GM19455 (cell line): ENCODE measurements around the gene CDKAL1.
A peak's percentile ranks its signal among the peaks of the same experiment; 100 is the strongest.

ENCODE experiments used
- ATAC-seq: cut with Tn5 transposase; IDR thresholded peaks from one replicate; pipeline ENCODE4 v1.9.1; 2021; ENCODE audit not compliant: unreplicated experiment

The CDKAL1 gene

DNA sequence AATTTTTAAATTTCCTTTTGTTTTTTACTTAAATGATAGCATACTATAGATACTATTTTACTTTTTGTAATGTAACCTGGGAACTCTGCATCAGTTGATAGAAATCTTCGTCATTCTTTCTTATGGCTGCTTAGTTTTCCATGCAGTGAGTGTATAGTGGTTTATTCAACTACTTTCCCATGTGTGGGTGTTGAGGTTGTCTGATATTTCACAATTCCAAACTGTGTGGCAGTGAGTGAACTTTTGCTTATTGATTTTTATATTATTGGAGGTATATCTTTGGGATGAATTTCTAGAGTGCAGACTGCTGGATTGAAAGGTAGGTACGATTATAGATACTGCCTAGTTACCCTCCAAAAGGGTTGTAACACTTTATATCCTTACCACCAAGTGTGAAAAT is 136.5 kb downstream of the CDKAL1 start:
- ATAC-seq: no peak

DNA sequence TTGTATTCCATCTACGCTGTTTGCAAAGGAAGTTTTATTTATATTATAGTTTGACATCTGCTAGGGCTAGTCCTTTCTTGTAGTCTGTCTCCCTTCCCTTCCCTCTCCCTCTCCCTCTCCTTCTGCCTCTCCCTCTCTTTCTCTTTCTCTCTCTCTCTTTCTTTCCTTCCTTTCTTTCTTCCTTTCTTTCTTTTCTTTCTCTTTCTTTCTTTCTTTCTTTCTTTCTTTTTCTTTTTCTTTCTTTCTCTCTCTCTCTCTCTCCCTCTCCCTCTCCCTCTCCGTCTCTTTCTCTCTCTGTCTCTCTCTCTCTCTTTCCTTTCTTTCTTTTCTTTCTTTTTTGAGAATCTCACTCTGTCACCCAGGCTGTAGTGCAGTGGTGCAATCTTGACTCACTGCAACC is 137.8 kb downstream of the CDKAL1 start:
- no peak for ATAC-seq

DNA sequence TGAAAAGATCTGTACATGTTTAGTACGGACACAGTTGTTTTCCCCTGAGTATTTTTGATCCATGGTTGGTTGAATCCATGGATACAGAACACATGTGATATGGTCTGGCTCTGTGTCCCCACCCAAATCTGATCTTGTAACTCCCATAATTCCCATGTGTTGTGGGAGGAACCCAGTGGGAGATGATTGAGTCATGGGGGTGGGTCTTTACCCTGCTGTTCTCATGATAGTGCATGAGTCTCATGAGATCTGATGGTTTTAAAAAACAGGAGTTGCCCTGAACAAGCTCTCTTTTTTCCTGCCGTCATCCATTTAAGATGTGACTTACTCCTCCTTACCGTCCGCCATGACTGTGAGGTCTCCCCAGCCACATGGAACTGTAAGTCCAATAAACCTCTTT is 139.2 kb downstream of the CDKAL1 start:
- ATAC-seq: no peak

DNA sequence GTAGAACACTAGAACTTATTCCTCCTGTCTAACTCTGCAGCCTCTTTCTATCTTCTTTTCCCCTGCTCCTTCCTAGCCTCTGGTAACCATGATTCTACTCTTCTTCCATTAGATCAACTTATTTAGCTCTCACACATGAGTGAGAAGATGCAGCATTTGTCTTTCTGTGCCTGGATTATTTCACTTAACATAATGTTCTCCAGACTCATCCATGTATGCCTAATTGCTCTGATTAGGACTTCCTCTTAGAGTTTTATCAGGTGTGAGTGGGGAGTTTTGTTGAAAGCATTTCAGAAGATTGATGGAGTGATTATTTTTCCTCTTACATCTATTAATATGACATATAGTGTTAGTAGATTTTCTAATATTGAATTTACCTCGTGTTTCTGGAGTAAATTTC is 140.4 kb downstream of the CDKAL1 start:
- no peak for ATAC-seq

DNA sequence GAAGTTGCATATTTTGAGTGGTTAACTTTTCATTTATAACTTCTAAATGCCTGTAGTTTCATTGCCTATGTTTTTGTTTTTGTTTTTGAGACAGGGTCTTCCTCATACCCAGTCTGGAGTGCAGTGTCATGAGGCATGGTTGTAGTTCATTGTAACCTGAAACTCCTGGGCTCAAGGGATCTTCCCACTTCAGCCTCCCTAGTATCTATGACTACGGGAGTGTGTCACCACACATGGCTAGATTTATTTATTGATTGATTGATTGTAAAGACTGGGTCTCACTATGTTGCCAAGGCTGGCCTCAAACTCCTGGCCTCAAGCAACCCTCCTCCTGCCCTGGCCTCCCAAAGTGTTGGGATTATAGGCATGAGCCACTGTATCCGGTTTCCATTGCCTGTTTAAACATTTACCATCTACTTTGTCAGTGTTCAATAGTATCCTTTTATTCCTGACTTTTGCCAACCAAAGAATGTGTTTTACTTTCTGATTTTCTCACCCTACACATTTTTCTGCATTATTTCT is 144.6 kb downstream of the CDKAL1 start:
- no peak for ATAC-seq

DNA sequence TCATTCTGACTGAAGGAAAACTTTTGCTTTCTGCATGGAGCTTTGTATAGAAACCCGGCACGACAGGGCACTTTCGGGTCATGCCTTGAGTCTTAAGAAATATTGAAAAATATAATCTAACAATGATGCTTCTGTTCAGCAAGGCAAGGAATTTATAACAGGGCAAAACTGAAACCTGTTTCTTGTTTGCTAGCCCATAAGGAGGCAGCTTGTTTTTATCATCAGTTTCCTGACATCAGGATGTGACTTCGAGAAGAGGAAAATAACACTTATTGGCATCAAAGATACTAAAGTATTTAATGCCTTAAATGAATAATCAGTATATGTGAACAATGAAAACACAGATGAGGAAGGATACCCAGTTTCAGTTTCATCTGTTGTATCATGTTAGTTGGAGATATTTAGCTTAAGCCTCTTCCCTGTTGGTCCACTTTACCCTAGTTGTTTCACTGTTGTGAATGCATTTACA is 146.5 kb downstream of the CDKAL1 start:
- peak; percentile 80 for ATAC-seq

DNA sequence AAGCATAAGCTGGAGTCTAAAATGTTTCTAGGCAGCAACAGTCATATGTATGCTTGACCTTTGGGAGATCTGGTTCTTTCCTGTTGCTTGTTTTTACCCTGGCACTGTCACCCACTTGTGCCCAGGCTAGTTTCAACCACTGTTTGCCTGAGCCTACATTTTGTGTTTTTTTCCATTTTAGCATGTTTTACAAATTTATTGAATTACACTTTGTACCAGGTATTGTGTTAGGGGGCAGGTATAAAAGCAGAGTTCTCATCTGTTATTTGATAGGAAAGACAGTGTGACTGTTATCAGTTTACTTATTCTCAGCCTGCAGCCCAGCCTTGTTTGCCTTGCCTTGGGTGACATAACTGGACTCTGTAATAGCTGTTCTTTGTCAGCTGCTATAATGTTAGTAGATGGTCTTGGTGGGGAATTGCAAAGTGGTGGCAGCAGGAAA is 147.0 kb downstream of the CDKAL1 start:
- ATAC-seq: peak; percentile 32

DNA sequence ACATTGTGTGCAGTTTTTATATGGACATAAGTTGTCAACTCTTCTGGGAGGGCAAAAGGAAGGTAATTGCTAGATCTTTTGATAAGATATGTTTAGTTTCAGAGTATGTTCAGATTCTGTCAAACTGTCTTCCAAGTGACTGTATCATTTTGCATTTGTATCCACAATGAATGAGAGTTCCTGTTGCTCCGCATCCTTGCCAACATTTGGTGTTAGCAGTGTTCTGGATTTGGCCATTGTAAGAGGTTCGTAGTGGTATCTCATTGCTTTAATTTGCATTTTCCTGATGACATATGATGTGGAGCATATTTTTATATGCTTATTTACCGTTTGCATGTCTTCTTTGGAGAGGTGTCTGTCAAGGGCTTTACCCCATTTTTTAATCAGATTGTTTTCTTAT is 150.2 kb downstream of the CDKAL1 start:
- ATAC-seq: no peak

DNA sequence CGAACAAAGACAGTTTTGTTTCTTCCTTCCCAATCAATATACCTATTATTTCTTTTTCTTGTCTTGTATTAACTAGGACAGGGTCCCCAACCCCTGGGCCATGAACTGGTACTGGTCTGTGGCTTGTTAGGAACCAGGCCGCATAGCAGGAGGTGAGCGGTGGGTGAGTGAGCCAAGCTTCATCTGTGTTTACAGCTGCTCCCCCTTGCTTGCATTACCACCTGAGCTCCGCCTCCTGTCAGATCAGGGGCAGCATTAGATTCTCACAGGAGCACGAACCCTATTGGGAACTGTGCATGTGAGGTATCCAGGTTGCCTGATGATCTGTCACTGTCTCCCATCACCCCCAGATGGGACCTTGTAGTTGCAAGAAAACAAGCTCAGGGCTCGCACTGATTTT is 151.9 kb downstream of the CDKAL1 start:
- no peak for ATAC-seq

DNA sequence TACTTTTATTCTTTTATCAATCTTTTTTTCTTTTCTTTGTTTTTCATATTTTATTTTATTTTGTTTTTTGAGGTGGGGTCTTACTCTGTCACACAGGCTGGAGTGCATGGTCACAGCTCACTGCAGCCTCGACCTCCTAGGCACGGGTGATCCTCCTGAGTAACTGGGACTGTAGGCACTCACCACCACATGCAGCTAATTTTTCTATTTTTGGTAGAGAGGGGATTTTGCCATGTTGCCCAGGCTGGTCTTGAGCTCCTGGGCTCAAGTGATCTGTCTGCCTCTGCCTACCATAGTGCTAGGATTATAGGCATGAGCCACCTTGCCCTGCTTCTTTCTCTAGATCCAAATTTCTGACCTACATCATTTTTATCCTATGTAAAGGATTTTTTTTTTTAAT is 153.2 kb downstream of the CDKAL1 start:
- ATAC-seq: no peak

DNA sequence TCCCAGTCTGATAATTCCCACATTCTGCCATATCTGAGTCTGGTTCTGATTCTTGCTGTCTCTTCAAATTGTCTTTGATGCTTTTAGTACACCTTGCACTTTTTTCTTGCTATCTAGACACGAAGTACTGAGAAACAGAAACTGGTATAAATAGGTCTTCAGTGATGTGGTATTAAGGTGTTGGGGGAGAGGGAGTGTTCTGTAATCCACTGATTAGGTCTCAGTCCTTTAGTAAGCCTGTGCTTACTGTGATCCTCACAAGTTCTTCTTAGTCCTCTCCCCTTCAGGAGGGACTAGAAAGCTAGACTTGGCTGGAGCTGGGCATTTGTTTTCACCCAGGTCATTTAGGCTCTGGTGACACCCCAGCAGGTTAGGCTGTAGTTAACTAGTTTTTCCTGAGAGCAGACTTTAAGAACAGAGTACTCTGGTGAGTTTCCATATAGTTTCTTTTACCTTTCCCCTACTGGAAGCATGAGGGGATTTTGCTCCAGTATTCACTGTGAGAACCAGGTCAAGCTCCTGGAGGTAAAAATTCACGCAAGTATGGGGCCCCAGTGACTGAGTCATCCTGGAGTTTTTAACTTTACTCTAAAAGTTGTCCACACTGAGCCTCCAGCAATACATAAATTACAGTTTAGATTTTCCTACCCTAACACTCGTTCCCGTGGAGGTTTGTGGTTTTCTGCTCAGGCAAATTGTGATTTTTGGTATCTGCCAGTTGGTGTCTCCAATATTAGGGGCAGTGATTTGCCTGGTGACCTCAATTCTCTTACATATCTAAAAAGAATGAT is 154.6 kb downstream of the CDKAL1 start:
- peak; percentile 84 for ATAC-seq

DNA sequence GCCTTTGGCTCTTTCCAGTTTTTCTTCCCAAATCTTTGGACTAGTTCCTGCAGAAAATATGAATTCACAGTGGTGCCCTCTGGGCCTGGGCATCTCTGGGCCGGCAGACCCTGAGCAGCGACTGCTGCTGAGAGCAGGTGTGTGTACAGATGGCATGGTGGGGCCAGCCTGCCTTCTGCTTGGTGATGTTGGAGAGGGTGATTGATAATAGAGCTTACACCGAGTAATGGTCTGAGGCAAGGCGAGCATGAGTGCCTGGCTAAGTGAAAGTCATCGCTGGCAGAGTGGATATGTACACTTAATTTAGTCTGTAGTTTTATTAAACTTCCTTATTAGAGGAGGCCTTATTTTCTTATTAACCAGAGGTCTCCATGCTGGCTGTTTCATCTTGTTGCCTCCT is 156.9 kb downstream of the CDKAL1 start:
- no peak for ATAC-seq

DNA sequence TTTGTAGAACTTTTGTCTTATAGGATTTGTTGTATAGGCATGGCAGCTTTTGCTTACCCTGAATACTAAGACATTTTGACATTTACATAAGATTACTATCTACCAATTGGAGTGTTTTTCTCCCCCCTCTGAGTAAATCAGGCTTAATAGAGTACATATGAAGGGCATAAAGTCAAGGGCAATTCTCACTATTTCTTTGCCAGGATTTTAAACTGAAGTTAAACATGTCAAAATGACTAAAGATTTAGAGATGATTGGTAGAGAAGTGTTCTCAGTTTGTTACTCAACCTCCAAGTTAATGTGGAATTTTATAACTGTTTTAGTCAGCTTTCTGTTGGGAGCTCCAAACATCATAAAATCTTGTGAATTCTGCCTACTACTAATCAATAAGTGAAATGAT is 157.8 kb downstream of the CDKAL1 start:
- ATAC-seq: no peak

DNA sequence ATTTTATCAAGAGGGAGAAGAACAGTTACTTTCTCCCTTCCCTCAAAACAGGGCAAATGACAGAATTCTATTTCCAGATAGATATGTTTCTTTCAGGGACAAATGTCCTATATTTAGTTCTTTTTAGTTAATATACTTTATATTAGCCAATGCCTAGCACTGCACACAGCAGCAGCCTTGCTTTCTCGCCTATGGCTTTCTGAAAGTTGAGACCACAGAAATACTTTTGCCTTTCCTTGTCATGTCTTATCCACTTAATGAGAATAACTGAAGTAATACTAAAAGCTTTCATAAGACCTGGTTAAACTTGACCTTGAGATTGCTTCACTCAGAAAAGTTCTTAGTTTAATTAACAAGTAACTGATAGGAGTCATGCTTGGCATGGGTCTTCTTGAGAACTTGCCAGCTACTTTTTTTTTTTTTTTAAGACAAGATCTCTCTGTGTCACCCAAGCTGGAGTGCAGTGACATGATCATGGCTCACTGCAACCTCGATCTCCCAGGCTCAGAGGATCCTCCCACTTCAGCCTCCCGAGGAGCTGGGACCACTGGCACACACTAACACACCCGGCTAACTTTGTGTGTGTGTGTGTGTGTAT is 159.3 kb downstream of the CDKAL1 start:
- no peak for ATAC-seq

DNA sequence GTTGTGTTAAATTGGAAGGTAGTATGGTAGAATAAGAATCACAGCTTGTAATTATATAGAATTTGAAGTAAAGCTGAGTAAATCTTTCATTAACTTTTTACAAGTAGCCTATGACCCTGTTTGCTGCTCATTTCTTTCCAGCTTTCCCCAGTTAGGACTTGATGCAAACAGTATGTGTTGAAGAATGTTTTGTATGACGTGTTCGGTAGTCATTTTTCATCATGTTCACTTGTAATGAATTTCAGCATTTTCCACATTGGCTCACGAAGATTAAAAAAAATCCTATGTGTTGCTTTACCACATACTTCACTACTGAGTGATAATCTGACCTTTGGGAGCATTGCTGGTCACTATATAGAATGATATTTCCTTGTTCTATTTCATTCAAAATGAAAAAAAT is 162.4 kb downstream of the CDKAL1 start:
- ATAC-seq: no peak

DNA sequence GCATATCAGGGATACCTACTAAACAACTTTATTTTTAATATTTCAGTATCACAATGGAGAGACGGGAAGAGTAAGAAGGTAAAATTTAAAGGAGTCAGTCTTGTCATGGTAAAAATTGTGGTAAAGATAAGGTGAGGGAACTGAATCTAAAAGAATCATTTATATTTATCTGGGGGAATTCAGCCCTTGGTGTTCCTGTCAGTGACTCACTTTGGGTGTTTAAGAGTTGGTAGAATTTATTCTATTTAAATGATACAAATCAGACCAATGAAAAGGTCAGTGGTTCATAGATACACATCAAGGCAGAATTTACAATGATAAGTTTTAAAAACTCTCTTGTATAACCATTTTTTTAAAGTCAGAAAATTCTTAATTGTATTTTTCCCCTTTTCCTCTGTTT is 164.4 kb downstream of the CDKAL1 start:
- no peak for ATAC-seq

DNA sequence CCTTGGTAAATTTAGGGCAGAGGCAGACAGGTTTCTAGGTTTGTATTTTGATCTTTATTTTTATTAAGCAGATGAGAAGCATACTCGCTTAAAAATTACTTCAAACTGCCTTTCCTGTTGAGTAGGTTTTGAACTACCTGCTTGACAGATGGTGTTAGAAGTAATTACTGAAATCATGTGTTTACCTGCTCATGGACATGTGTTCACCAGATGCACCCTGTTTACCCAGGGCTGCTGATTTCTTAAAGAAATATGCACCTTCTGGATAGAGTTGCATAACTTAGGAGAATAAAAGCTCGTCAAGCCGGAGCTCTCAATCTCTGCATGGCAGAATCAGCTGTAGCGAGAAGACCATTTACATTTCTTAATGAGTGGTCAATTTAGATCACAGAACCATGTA is 165.1 kb downstream of the CDKAL1 start:
- no peak for ATAC-seq

DNA sequence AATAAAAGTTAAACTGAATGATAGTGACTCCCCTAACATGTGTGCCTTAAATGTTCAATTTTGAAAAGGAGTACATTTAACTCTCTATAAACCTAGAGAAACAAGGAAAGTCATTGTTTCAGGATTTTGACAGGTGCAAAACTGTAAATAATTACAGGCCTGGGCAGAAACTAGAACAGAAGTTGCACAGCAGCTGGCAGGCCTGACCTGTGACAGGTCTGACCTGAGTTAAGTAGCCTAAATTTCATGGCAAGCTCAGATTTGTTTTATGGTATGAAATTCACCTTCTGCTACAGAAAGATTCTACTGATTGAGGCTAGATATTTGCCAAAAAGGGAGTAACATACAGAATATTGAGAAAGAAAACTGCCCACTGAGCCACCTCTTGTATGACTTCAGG is 166.1 kb downstream of the CDKAL1 start:
- ATAC-seq: no peak

DNA sequence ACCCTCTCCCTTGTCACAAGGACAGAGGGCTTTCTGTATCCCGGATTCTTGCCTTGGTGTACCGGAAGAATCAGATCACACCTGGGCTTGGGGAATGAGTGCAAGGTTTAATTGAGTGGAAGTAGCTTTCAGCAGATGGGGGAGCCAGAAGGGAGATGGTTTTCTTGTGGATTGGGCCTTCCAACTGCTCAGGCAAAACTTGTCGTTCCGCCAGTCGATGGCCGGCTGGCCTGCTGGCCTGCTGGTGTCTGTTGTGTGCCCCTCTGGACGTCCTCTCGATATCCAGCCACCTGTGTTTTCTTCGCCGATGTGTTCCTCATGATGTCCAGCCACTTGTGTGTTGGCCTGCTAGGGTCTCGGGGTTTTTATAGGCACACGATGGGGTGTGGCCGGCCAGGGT is 168.1 kb downstream of the CDKAL1 start:
- no peak for ATAC-seq

DNA sequence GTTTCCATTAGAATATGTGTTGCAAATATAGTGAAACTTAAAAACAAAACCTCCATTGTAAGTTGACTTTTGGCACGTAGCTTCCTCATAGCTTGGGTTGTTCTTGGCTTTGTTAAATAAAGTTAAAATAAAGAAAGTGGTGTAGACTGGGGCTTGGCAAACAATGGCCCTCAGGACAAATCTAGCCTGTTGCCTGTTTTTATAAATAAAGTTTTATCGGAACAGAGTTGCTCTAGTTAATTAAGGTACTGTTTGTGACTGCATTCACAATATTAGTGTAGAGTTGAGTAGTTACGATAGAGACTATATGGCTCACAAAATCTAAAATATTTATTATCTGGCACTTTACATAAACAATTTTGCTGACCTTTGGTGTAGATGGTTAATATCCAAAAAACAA is 168.8 kb downstream of the CDKAL1 start:
- no peak for ATAC-seq

DNA sequence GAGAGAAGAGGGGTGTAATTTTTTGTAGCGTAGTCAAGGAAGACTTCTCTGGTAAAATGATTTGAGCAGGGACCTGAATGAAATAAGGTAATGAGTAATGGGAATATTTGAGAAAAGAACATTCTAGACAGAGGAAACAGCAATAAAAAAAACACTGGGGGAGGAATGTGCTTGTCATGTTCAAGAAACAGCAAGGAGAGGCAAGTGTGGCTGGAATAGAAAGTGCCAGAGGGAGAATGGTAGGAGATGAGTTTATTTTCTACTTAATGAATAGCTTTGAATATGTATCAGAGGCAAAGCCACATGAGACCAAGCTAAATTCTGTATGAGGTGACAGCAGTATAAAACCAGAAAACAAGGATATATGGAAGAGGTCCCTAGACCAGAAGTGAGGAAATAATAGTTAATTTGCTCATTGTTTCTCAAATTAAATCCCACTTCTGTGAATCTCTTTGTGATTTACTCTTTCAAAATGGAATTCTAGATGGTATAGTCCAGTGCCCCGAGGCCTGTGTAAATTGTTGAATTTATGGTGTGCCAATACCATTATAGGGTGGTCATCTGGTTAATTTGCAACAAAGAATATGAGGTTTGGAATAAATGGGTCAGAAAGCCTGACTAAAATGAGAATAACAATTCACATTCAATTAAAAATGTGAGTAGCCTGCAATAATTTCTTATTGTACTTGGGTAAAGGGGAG is 170.2 kb downstream of the CDKAL1 start:
- no peak for ATAC-seq

DNA sequence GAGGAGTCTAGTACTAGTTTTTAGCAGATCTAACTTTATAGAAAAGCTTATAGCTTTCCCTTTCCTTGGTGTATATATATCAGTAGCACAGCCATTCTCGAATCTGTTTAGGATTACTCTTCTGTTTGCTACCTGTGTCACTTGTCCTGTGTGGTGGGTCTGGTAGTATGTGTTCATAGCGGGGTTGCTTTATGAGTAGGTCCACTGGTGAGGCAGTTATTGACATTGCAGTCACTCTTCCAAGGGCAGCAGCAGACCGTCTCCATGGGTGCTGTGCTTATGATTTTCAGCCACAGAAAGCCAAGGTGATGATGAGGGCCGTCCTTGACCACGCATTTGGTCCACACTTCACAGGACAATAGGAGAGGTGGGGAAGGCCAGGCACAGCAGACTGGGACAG is 171.5 kb downstream of the CDKAL1 start:
- no peak for ATAC-seq
